Stimulated activated CD4-positive, alpha-beta T cell treated with anti-CD3 and anti-CD28 coated beads, Interleukin-15, amount 100 ng/mL, for 48 hours (primary cell): Measurements from ENCODE around the gene RAB31.

ENCODE experiments used
- DNase-seq, 2 donors: peaks; one replicate each; pipeline ENCODE4 v3.0.0-alpha.2; 2020; ENCODE audit warnings: low read depth in 2 of 2

RAB31 gene

GRCh38 chr18:9714266-9715087 is 6.4 kb downstream of the RAB31 start:
- DNase-seq = no peak

GRCh38 chr18:9715088-9715343 is 6.9 kb downstream of the RAB31 start:
- no peak for DNase-seq

- no peak for DNase-seq
Observed at GRCh38 chr18:9715978-9716774, 8.1 kb downstream of the RAB31 start.

GRCh38 chr18:9716780-9717563 is 8.9 kb downstream of the RAB31 start:
- DNase-seq = no peak

- DNase-seq = no peak
Observed at GRCh38 chr18:9719421-9719981, 11.4 kb downstream of the RAB31 start.

- no peak for DNase-seq
Observed at GRCh38 chr18:9720327-9720726, 12.2 kb downstream of the RAB31 start.

- DNase-seq = no peak
Observed at GRCh38 chr18:9721893-9722550, 13.9 kb downstream of the RAB31 start.

GRCh38 chr18:9722691-9723090 is 14.6 kb downstream of the RAB31 start:
- no peak for DNase-seq

- no peak for DNase-seq
Observed at GRCh38 chr18:9724797-9725585, 16.9 kb downstream of the RAB31 start.

- DNase-seq = no peak
Observed at GRCh38 chr18:9726175-9726574, 18.1 kb downstream of the RAB31 start.

- no peak for DNase-seq
Observed at GRCh38 chr18:9726936-9727335, 18.8 kb downstream of the RAB31 start.

- no peak for DNase-seq
Observed at GRCh38 chr18:9730786-9731185, 22.7 kb downstream of the RAB31 start.

GRCh38 chr18:9731380-9731779 is 23.3 kb downstream of the RAB31 start:
- no peak for DNase-seq

- no peak for DNase-seq
Observed at GRCh38 chr18:9732031-9732430, 23.9 kb downstream of the RAB31 start.

- no peak for DNase-seq
Observed at GRCh38 chr18:9734189-9734588, 26.1 kb downstream of the RAB31 start.

- DNase-seq = no peak
Observed at GRCh38 chr18:9735238-9735637, 27.1 kb downstream of the RAB31 start.

- no peak for DNase-seq
Observed at GRCh38 chr18:9735879-9736278, 27.8 kb downstream of the RAB31 start.

GRCh38 chr18:9736286-9736835 is 28.3 kb downstream of the RAB31 start:
- DNase-seq = no peak

- no peak for DNase-seq
Observed at GRCh38 chr18:9737006-9737405, 28.9 kb downstream of the RAB31 start.

GRCh38 chr18:9737472-9738121 is 29.5 kb downstream of the RAB31 start:
- no peak for DNase-seq
